HEK293 (cell line): Measurements from ENCODE around the gene SMIM24.
"Not testable (repeated sequence)": the region's sequence is repeated elsewhere in the genome, so short reads cannot be mapped to it uniquely, and the experiment has no call there.

ENCODE experiments used
- CTCF ChIA-PET: fragments of 350-600 bp; formaldehyde crosslinking; extraction: SDS; loops from one replicate; lab custom pipeline; 2021; ENCODE audit warnings: antibody characterized with exemption; lab: Yijun Ruan, JAX
- POLR2A ChIA-PET: fragments of 300-600 bp; formaldehyde crosslinking; extraction: SDS; loops from one replicate; lab custom pipeline; 2020; ENCODE audit warnings: antibody characterized with exemption, inconsistent platforms; lab: Yijun Ruan, JAX
- H3K27ac ChIP-seq: fragments of 200-500 bp; sonication (Bioruptor generic); 2 replicates; pipeline ENCODE4 v1.5.1; 2014; ENCODE audit warnings: low read depth, low read length, control low read depth, inconsistent platforms; ENCODE audit errors: extremely low read depth
- H3K36me3 ChIP-seq, 2 experiments: fragments of 200-500 bp in 1 of 2; sonication (Bioruptor generic) in 1 of 2; 1 replicate in 1 of 2; 2 replicates in 1 of 2; pipeline ENCODE4 v1.5.1; 2014 to 2017; ENCODE audit warnings: inconsistent platforms in 2 of 2, low read length in 2 of 2; ENCODE audit not compliant: control insufficient read depth in 2 of 2, insufficient read depth in 1 of 2
- H3K4me1 ChIP-seq: fragments of 200-500 bp; sonication (Bioruptor generic); 2 replicates; pipeline ENCODE4 v1.5.1; 2014; ENCODE audit warnings: mild to moderate bottlenecking, low read length, inconsistent platforms; ENCODE audit not compliant: control insufficient read depth, insufficient read depth
- H3K4me3 ChIP-seq: 2 replicates; pipeline ENCODE4 v1.5.1; 2011; ENCODE audit warnings: low read depth, mild to moderate bottlenecking, control low read depth, low read length, moderate library complexity
- H3K9me3 ChIP-seq: fragments of 200-500 bp; sonication (Bioruptor generic); 2 replicates; pipeline ENCODE4 v1.5.1; 2014; ENCODE audit warnings: low read depth, low read length, inconsistent platforms; ENCODE audit not compliant: control insufficient read depth, insufficient read depth
- AEBP2 ChIP-seq: fragments of 450-650 bp; formaldehyde crosslinking; IDR thresholded peaks from 2 replicates; pipeline ENCODE4 v1.5.1; 2016; ENCODE audit warnings: missing biosample characterization, missing genetic modification characterization, borderline replicate concordance
- EGR2 ChIP-seq: fragments of 450-650 bp; formaldehyde crosslinking; IDR thresholded peaks from 2 replicates; pipeline ENCODE4 v1.5.1; 2016; ENCODE audit warnings: low read depth, missing biosample characterization, missing genetic modification characterization
- ELK4 ChIP-seq: IDR thresholded peaks from 2 replicates; pipeline ENCODE4 v1.6.1; 2011; ENCODE audit warnings: mild to moderate bottlenecking, low read depth, low read length, borderline replicate concordance
- HIC1 ChIP-seq: fragments of 450-650 bp; formaldehyde crosslinking; IDR thresholded peaks from 2 replicates; pipeline ENCODE4 v1.5.1; 2016; ENCODE audit warnings: missing biosample characterization, missing genetic modification characterization
- KLF1 ChIP-seq: fragments of 450-650 bp; formaldehyde crosslinking; IDR thresholded peaks from 2 replicates; pipeline ENCODE4 v1.5.1; 2016; ENCODE audit warnings: missing biosample characterization, missing genetic modification characterization
- REST ChIP-seq: fragments of 450-650 bp; formaldehyde crosslinking; IDR thresholded peaks from 2 replicates; pipeline ENCODE4 v1.5.1; 2016; ENCODE audit warnings: missing biosample characterization, missing genetic modification characterization
- ZBTB17 ChIP-seq: fragments of 450-650 bp; formaldehyde crosslinking; IDR thresholded peaks from 2 replicates; pipeline ENCODE4 v1.5.1; 2016; ENCODE audit warnings: missing biosample characterization, missing genetic modification characterization
- ZBTB20 ChIP-seq: fragments of 450-650 bp; formaldehyde crosslinking; IDR thresholded peaks from 2 replicates; pipeline ENCODE4 v1.5.1; 2016; ENCODE audit warnings: missing biosample characterization, missing genetic modification characterization
- ZBTB26 ChIP-seq: fragments of 450-650 bp; formaldehyde crosslinking; optimal IDR thresholded peaks from 2 replicates; pipeline ENCODE3; 2016; ENCODE audit warnings: missing biosample characterization, mild to moderate bottlenecking, missing genetic modification characterization
- ZFHX2 ChIP-seq: fragments of 450-650 bp; formaldehyde crosslinking; conservative IDR thresholded peaks from 2 replicates; pipeline ENCODE4 v1.5.1; 2016; ENCODE audit warnings: missing biosample characterization, missing genetic modification characterization
- ZFP37 ChIP-seq: fragments of 450-650 bp; formaldehyde crosslinking; IDR thresholded peaks from 2 replicates; pipeline ENCODE4 v1.5.1; 2016; ENCODE audit warnings: missing biosample characterization, missing genetic modification characterization
- ZIC2 ChIP-seq: fragments of 450-650 bp; formaldehyde crosslinking; IDR thresholded peaks from 2 replicates; pipeline ENCODE4 v1.5.1; 2016; ENCODE audit warnings: missing biosample characterization, missing genetic modification characterization
- ZNF114 ChIP-seq: fragments of 450-650 bp; formaldehyde crosslinking; IDR thresholded peaks from 2 replicates; pipeline ENCODE4 v1.5.0; 2017; ENCODE audit warnings: missing biosample characterization, missing genetic modification characterization
- ZNF335 ChIP-seq: fragments of 450-650 bp; formaldehyde crosslinking; conservative IDR thresholded peaks from 2 replicates; pipeline ENCODE4 v1.5.1; 2016; ENCODE audit warnings: missing biosample characterization, missing genetic modification characterization
- ZNF391 ChIP-seq: fragments of 450-650 bp; formaldehyde crosslinking; IDR thresholded peaks from 2 replicates; pipeline ENCODE4 v1.5.1; 2016; ENCODE audit warnings: low read depth, missing biosample characterization, missing genetic modification characterization, borderline replicate concordance
- ZNF449 ChIP-seq: fragments of 450-650 bp; formaldehyde crosslinking; IDR thresholded peaks from 2 replicates; pipeline ENCODE4 v1.5.1; 2017; ENCODE audit warnings: missing biosample characterization, mild to moderate bottlenecking, missing genetic modification characterization, moderate library complexity
- ZNF561 ChIP-seq: fragments of 450-650 bp; IDR thresholded peaks from 2 replicates; pipeline ENCODE4 v1.5.1; 2018; ENCODE audit warnings: missing biosample characterization, missing genetic modification characterization, borderline replicate concordance
- ZNF621 ChIP-seq: fragments of 450-650 bp; formaldehyde crosslinking; IDR thresholded peaks from 2 replicates; pipeline ENCODE4 v1.5.1; 2017; ENCODE audit warnings: missing biosample characterization, missing genetic modification characterization
- ZNF629 ChIP-seq: fragments of 450-650 bp; formaldehyde crosslinking; IDR thresholded peaks from 2 replicates; pipeline ENCODE4 v1.5.1; 2017; ENCODE audit warnings: missing biosample characterization, missing genetic modification characterization
- ZNF645 ChIP-seq: fragments of 450-650 bp; formaldehyde crosslinking; IDR thresholded peaks from 2 replicates; pipeline ENCODE4; 2016; ENCODE audit warnings: missing biosample characterization, missing genetic modification characterization

Gene SMIM24

GRCh38 chr19:3480383-3481091 lies at the start of gene SMIM24:
Gene SMIM24 (minus strand): TSS chr19:3480525. CDS start chr19:3480463, 62 bp downstream.
- POLR2A ChIA-PET: interaction anchor here (0.6 kb wide), 1 partner anchor 159 kb away, joined by 6 read pairs; no protein-coding TSS in a partner anchor
- H3K4me1 ChIP-seq: no peaks in the 10 kb centered on the region
- no peak within 1 kb of the TSS for H3K27ac ChIP-seq
- TF ChIP-seq HIC1 (tag by site-specific recombination): 0 out of 2 replicates have a peak, but pooled peaks have one; percentile 41
- no peak for TF ChIP-seq ZNF621 (tag by site-specific recombination)
- TF ChIP-seq ZNF114 (tag by site-specific recombination): no peak
- no peak for TF ChIP-seq ZBTB20 (tag by site-specific recombination)
- TF ChIP-seq KLF1 (tag by site-specific recombination): peak; percentile 85
- TF ChIP-seq REST (tag by site-specific recombination): no peak
- peak; percentile 30; the same call in 1 of the 2 replicates for TF ChIP-seq ZIC2
- TF ChIP-seq EGR2 (tag by site-specific recombination): 0 out of 2 replicates have a peak, but pooled peaks have one; percentile 43
- TF ChIP-seq ZFHX2 (tag by site-specific recombination): peak; percentile 77
- no peak for TF ChIP-seq ZNF561 (tag by site-specific recombination)
- no peak for TF ChIP-seq ZNF335 (tag by site-specific recombination)
- no peak for TF ChIP-seq ZFP37 (tag by site-specific recombination)
- no peak for TF ChIP-seq ZBTB17
- TF ChIP-seq ZNF629 (tag by site-specific recombination): no peak
- TF ChIP-seq ELK4: no peak
- TF ChIP-seq AEBP2 (tag by site-specific recombination): no peak
- TF ChIP-seq ZNF391 (tag by site-specific recombination): no peak
- peak; percentile 9 for TF ChIP-seq ZBTB26
- 0 out of 2 replicates have a peak, but pooled peaks have one; percentile 41 for TF ChIP-seq ZNF449 (tag by site-specific recombination)
- TF ChIP-seq ZNF645 (tag by site-specific recombination): no peak
- H3K9me3 ChIP-seq: no peaks in the 10 kb centered on the region
- no peaks in the 10 kb centered on the region for H3K36me3 ChIP-seq
- CTCF ChIA-PET: interaction anchor here (9.4 kb wide), 1 partner anchor 10 kb away, joined by 62 read pairs; no protein-coding TSS in a partner anchor
- no peak within 1 kb of the TSS for H3K4me3 ChIP-seq

- POLR2A ChIA-PET, H3K27ac ChIP-seq, CTCF ChIA-PET, H3K4me1 ChIP-seq, H3K9me3 ChIP-seq, H3K4me3 ChIP-seq: not testable (repeated sequence)
- H3K36me3 ChIP-seq: peaks cover 0 to 80% of the 10 kb centered on the region in 2 experiments; a peak in 2 of 3 replicates
Measured at GRCh38 chr19:3529299-3529698, 49.0 kb upstream of the SMIM24 start.
